Adrenal gland (tissue), 5 donors: ENCODE results near the gene CTAGE1.

Experiments
- CTCF ChIP-seq, 6 experiments: fragments of 450-650 bp in 4 of 6; fragments of 200-600 bp in 2 of 6; sonication (generic) in 1 of 6; IDR thresholded peaks; 1 replicate in 5 of 6; 2 replicates in 1 of 6; pipeline versions ENCODE4 v1.5.1 to v1.8.0; 2016 to 2021; ENCODE audit warnings: antibody characterized with exemption in 6 of 6, mild to moderate bottlenecking in 2 of 6, moderate library complexity in 1 of 6
- POLR2A ChIP-seq, 2 donors: fragments of 450-650 bp; IDR thresholded peaks; one replicate each; pipeline ENCODE4 v1.6.1; 2017; ENCODE audit warnings: antibody characterized with exemption in 2 of 2, mild to moderate bottlenecking in 2 of 2, moderate library complexity in 1 of 2
- donor health status: DM: no; HTN: no; CAD: no.

GRCh38 chr18:22403950-22404349 is 13.8 kb downstream of the CTAGE1 start:
- no peak for TF ChIP-seq CTCF (IDR thresholded peaks at IDR 0.05)
- TF ChIP-seq POLR2A (IDR thresholded peaks at IDR 0.05), result no peak
